Liver (tissue), 3 donors: Measurements from ENCODE around the gene ZNF132.

Experiments used
- EGR1 ChIP-seq, 2 donors: IDR thresholded peaks; 2 replicates each; pipeline ENCODE4 v1.6.1; 2016 to 2018; ENCODE audit warnings: antibody characterized with exemption in 2 of 2, low read depth in 2 of 2
- FOXA1 ChIP-seq: IDR thresholded peaks from 2 replicates; pipeline ENCODE4 v1.6.1; 2016; ENCODE audit warnings: antibody characterized with exemption
- JUND ChIP-seq, 2 donors: IDR thresholded peaks; 2 replicates each; pipeline ENCODE4 v1.6.1; 2016; ENCODE audit warnings: antibody characterized with exemption in 2 of 2
- RXRA ChIP-seq, 2 donors: IDR thresholded peaks; 2 replicates each; pipeline ENCODE4 v1.6.1; 2017 to 2018; ENCODE audit warnings: antibody characterized with exemption in 2 of 2, mild to moderate bottlenecking in 1 of 2
- SP1 ChIP-seq: IDR thresholded peaks from 2 replicates; pipeline ENCODE4 v1.6.1; 2018; ENCODE audit warnings: antibody characterized with exemption, mild to moderate bottlenecking
- TAF1 ChIP-seq: conservative IDR thresholded peaks from 2 replicates; pipeline ENCODE4 v1.6.1; 2016; ENCODE audit warnings: antibody characterized with exemption, mild to moderate bottlenecking
- TF ChIP-seq, protein P1 (sequence below): IDR thresholded peaks from 2 replicates; pipeline ENCODE4 v1.6.1; 2016; ENCODE audit warnings: antibody characterized with exemption, mild to moderate bottlenecking
- TF ChIP-seq, protein P2 (sequence below): fragments of 150-350 bp; IDR thresholded peaks from 2 replicates; pipeline ENCODE4 v1.5.1; 2017; ENCODE audit warnings: improper control_type of control experiment, low read depth, low read length; ENCODE audit not compliant: missing input control
- TF ChIP-seq, protein P3 (sequence below): IDR thresholded peaks from 2 replicates; pipeline ENCODE4 v1.6.1; 2016; ENCODE audit warnings: antibody characterized with exemption
- TF ChIP-seq, protein P4 (sequence below): IDR thresholded peaks from 2 replicates; pipeline ENCODE4 v1.6.1; 2016; ENCODE audit warnings: antibody characterized with exemption
- TF ChIP-seq, protein P5 (sequence below): IDR thresholded peaks from 2 replicates; pipeline ENCODE4 v1.6.1; 2016; ENCODE audit warnings: antibody characterized with exemption
- donor health status: healthy.
- donor health status: healthy.

DNA sequence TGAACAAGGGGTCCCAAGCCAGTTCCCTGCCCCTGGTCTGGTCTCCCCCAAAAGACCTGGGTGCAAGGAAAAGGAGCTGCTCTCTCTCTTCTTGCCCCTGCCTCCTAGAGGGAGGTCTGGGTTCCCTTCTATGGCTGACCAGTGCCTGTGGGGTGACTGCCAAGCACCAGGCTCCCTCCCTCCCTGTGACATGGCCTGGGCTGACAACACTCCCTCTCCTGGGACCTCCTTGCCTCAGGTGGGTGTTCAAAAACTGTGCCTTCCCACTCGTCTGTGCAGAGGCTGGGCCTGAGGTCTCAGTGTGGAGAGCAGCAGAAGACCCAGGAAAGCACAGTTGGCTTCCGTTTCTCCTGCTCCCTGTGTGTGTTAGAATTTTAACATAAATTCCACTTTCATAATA lies 40.9 kb upstream of the ZNF132 start:
- TF ChIP-seq, protein P1, sequence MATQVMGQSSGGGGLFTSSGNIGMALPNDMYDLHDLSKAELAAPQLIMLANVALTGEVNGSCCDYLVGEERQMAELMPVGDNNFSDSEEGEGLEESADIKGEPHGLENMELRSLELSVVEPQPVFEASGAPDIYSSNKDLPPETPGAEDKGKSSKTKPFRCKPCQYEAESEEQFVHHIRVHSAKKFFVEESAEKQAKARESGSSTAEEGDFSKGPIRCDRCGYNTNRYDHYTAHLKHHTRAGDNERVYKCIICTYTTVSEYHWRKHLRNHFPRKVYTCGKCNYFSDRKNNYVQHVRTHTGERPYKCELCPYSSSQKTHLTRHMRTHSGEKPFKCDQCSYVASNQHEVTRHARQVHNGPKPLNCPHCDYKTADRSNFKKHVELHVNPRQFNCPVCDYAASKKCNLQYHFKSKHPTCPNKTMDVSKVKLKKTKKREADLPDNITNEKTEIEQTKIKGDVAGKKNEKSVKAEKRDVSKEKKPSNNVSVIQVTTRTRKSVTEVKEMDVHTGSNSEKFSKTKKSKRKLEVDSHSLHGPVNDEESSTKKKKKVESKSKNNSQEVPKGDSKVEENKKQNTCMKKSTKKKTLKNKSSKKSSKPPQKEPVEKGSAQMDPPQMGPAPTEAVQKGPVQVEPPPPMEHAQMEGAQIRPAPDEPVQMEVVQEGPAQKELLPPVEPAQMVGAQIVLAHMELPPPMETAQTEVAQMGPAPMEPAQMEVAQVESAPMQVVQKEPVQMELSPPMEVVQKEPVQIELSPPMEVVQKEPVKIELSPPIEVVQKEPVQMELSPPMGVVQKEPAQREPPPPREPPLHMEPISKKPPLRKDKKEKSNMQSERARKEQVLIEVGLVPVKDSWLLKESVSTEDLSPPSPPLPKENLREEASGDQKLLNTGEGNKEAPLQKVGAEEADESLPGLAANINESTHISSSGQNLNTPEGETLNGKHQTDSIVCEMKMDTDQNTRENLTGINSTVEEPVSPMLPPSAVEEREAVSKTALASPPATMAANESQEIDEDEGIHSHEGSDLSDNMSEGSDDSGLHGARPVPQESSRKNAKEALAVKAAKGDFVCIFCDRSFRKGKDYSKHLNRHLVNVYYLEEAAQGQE, result no peak
- TF ChIP-seq, protein P2, sequence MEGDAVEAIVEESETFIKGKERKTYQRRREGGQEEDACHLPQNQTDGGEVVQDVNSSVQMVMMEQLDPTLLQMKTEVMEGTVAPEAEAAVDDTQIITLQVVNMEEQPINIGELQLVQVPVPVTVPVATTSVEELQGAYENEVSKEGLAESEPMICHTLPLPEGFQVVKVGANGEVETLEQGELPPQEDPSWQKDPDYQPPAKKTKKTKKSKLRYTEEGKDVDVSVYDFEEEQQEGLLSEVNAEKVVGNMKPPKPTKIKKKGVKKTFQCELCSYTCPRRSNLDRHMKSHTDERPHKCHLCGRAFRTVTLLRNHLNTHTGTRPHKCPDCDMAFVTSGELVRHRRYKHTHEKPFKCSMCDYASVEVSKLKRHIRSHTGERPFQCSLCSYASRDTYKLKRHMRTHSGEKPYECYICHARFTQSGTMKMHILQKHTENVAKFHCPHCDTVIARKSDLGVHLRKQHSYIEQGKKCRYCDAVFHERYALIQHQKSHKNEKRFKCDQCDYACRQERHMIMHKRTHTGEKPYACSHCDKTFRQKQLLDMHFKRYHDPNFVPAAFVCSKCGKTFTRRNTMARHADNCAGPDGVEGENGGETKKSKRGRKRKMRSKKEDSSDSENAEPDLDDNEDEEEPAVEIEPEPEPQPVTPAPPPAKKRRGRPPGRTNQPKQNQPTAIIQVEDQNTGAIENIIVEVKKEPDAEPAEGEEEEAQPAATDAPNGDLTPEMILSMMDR, result no peak
- TF ChIP-seq, protein P3, sequence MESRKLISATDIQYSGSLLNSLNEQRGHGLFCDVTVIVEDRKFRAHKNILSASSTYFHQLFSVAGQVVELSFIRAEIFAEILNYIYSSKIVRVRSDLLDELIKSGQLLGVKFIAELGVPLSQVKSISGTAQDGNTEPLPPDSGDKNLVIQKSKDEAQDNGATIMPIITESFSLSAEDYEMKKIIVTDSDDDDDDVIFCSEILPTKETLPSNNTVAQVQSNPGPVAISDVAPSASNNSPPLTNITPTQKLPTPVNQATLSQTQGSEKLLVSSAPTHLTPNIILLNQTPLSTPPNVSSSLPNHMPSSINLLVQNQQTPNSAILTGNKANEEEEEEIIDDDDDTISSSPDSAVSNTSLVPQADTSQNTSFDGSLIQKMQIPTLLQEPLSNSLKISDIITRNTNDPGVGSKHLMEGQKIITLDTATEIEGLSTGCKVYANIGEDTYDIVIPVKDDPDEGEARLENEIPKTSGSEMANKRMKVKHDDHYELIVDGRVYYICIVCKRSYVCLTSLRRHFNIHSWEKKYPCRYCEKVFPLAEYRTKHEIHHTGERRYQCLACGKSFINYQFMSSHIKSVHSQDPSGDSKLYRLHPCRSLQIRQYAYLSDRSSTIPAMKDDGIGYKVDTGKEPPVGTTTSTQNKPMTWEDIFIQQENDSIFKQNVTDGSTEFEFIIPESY, result no peak
- TF ChIP-seq SP1 (no peak), JUND (IDR thresholded peaks at IDR 0.05) (no peak), FOXA1 (no peak), EGR1 (IDR thresholded peaks at IDR 0.05; ENCODE audit: low read depth in 2 of 2) (no peak), TAF1 (no peak), RXRA (IDR thresholded peaks at IDR 0.05) (no peak)
- TF ChIP-seq, protein P4, sequence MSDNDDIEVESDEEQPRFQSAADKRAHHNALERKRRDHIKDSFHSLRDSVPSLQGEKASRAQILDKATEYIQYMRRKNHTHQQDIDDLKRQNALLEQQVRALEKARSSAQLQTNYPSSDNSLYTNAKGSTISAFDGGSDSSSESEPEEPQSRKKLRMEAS, result no peak
- TF ChIP-seq, protein P5, sequence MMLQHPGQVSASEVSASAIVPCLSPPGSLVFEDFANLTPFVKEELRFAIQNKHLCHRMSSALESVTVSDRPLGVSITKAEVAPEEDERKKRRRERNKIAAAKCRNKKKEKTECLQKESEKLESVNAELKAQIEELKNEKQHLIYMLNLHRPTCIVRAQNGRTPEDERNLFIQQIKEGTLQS, result no peak
